Activated CD4-positive, alpha-beta T cell treated with anti-CD3 and anti-CD28 coated beads for 1 hour (primary cell): ENCODE results near the gene PSMA4.
"Not testable (repeated sequence)": the region's sequence is repeated elsewhere in the genome, so short reads cannot be mapped to it uniquely, and the experiment has no call there.

Experiments used
- DNase-seq: peaks from one replicate; pipeline ENCODE4 v3.0.0-alpha.2; 2020

Gene PSMA4

GRCh38 chr15:78540141-78540870, at the start of gene PSMA4:
PSMA4 (plus strand) TSS chr15:78540444; CDS start chr15:78541928, 1,484 bp downstream.
- DNase-seq: peak; percentile 93

DNA sequence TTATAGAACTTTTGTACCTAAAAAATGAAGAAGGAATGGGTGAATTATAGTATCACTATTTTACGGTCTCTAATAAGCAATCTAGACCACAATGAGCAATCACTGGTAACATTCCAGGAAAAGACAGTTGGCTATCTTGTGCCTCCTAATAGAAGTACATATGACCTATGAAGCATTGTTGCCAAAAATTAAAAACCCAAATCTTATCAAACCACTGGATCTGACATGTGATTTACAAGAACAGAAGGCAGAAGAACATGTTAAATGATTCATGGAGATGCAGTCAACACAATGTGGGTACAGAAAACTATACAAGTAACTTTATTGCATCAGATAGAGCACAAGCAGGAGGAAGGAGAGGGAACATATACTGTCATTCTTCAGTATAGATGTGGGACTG, 47.4 kb upstream of the PSMA4 start:
- no peak for DNase-seq

DNA sequence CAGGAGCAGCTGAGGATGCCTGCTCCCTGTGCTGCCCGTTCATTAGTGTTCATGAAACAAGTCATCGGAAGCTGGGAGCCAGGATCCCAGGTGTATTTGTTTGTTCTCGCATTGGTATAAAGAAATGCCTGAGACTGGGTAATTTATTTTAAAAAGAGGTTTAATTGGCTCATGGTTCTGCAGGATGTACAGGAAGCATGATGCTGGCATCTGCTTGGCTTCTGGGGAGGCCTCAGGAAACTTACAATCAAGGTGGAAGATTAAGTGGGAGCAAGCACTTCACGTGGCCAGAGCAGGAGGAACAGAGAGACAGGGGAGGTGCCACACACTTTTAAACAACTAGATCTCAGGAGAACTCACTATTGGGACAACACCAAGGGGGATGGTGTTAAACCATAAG, 38.4 kb upstream of the PSMA4 start:
- DNase-seq: no peak

DNA sequence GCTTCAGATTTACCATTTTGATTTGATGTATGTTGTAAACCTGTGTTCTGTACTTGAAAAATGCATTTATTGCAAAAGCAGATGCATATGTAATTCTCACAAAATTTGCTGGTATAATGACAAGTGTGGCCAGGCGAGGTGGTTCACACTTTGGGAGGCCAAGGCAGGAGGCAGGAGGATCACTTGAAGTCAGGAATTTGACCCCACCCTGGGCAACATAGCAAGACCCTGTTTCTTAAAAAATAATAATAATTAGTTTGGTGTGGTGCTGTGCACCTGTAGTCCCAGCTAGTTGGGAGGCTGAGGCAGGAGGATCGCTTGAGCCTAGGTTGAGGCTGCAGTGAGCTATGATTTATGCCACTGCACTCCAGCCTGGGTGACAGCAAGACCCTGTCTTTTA, 37.6 kb upstream of the PSMA4 start:
- no peak for DNase-seq

- DNase-seq: peak; percentile 51
Observed at GRCh38 chr15:78506971-78507830, 33.0 kb upstream of the PSMA4 start, which contains the start of gene HYKK. HYKK (plus strand) TSS chr15:78507577; CDS start chr15:78513089, 5,512 bp downstream.

DNA sequence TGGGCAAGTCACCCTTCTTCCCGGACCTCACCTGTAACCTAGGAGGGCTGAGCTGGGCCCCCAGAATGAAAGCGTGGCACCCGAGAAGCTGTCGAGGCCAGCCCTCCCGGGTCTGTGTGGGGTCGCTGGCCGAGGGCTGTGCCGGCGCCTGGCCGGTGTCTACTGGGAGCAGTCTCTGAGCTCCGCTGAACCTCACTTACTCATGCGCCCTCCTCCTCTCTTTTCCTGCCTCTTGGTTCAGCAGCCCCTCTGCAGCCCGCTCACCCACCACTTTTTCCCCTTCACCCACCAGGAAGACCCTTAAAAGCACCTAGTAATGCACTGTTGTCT, 32.4 kb upstream of the PSMA4 start:
- no peak for DNase-seq

DNA sequence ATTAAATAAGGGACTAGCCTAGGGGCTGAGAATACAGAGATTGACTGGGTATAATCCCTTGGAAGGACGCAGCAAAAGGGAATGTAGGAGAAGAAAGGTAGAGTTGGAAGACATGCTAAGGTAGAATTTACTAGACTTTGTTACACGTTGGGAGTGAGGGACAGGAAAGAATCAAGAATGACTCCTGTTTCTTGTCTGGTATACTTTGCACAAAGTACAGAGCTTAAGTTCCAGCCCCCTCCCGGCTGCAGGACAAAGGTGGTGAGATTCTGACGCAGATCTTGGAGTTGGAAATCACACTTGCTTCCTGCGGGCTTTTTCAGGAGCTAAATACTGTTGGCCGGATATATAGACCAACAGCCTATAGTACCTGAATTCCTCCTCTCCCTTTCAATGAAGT, 32.0 kb upstream of the PSMA4 start:
- DNase-seq: no peak

DNA sequence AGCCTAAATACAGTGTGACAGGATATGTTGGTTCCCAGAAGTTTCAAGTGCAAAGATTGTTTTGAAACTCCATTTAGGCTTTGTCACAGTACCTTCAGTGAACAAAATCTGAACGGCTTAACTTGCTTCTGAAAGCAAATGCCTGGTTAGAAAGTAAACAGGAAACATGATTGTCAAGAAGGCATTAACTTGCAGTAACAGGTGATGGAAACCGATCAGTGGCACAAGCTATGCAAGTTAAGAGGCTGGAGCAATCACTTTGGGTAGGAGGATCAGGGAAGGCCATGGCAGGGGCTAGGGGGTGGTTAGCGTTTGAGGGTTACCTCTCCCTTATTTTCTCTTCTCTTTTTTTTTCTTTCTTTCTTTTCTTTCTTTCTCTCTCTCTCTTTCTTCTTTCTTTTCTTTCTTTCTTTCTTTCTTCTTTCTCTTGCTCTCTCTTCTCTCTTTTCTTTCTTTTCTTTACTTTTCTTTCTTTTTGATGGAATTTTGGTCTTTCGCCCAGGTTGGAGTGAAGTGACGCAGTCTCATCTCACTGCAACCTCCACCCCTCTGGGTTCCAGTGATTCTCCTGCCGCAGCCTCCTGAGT, 30.4 kb upstream of the PSMA4 start:
- no peak for DNase-seq

- not testable (repeated sequence) for DNase-seq
Observed at GRCh38 chr15:78520035-78520434, 20.2 kb upstream of the PSMA4 start.

DNA sequence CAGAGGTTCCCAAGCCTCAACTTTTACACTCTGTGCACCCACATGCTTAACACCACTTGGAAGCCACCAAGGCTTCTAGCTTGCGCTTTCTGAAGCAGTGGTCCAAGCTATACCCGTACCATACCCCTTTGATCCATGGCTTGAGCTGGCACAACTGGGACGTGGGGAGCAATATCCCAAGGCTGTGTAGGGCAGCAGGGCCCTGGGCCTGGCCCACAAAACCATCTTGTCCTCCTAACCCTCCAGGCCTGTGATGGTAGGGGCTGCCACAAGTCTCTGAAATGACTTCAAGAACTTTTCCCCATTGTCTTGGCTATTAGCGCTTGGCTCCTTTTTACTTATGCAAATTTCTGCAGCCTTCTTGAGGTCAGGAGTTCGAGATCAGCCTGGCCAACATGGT, 16.0 kb upstream of the PSMA4 start:
- DNase-seq: no peak

DNA sequence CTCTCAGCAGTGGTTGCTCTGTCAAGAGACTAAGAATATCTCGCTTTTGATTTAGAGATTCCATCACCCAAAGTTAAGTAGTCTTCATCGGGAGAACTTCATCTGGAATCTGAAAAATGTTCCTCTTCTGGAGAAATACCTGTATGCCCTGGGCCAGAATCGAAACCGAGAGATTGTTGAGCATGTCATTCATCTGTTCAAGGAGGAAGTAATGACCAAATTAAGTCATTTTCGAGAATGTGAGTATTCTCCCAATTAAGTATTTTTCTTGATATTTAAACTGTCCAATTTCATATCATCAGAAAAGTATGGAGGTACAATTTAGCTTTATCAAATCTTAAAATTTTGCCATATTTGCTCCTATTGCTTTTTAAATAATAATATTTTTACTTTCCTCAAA, 12.9 kb upstream of the PSMA4 start:
- no peak for DNase-seq

DNA sequence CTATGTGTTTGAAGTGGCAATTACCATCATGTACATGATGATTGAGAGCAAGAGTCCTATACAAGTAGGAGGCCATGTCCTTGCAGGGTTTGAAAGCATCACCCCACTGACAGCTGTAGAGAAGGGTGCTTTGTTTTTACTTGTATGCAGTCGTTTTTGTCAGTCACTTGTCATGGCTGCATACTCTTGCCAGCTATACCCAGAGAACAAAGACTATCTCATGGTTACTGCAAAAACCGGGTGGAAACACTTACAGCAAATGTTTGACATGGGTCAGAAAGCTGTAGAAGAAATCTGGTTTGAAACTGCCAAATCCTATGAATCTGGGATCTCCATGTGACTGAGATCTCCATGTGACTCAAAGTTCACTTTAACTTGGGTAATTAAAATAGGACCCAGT, 6.9 kb upstream of the PSMA4 start:
- DNase-seq: no peak

GRCh38 chr15:78536134-78536533, 4.1 kb upstream of the PSMA4 start:
- no peak for DNase-seq

GRCh38 chr15:78537266-78537905, 2.9 kb upstream of the PSMA4 start:
- no peak for DNase-seq

DNA sequence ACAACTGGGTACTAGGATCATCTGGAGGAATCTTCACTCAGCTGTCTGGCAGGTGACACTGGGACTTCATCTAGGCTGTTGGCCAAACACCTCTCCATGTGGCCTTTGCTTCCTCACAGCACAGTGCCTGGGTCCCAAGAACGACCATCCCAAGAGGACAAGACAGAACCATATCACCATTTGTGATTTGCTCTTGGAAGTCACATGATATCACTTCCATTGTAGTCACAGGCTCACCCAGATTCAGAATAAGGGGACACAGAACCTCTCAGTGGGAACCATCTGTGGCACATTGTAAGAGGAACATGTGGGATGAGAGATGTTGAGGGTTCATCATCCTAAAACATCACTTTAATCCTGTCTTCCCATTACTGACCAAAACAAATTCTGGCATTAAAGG, 1.9 kb upstream of the PSMA4 start:
- DNase-seq: no peak

- DNase-seq: not testable (repeated sequence)
Observed at GRCh38 chr15:78539464-78540140, 642 bp upstream of the PSMA4 start.

DNA sequence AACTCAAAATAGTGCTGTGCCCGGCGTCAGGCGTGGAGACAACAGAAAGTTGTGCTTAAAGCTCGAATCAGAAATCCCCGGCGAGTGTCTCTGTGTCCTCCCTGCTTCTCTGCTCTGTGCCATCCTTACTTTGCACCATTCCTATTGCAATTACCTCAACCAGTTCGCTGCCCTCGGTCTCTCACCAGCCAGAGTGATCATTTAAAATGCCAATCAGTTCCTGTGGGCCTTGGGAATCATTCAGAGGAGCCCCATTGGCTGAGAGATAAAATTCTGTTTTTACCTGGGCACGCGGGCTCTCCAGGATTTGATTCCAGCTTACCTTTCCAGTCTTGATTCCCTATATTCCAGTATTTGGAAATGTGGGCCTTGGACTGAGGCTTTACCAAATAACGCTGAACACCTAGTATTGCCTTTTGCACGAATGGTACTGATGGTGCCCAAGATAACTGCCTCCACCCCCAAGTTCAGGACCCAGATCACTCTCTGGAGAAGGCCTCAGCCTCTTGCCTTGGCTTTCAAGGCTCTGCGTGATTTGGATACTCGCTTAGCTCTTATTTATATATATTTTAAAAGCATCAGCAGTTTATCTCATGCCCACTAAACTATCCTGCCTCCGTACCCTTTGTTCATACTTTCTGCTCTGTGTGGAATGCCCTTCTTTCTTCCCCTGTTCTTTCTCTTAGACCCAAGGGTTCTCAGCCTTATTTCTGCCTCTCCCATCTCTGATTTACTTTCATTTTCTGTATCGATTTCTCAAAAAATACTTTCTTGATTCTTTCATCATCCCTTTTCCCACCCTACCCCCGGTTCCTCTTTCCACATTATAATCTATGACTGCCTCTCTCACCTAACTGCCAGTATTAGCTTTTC, 863 bp downstream of the PSMA4 start:
- DNase-seq: no peak

DNA sequence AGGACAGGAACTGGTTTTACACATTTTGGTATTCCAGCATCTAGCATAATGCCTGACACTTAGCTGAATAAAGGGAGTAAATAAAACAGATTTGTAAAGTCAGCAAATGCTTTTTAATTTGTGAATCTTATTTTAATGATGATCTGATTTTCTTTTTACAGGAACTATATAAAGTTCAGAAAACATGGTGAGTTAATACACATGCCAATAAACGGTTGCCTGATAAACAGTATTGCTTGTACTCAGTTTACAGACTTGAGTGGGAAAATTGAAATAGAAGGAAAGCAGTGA, 1.4 kb downstream of the PSMA4 start:
- no peak for DNase-seq

- DNase-seq: no peak
Observed at GRCh38 chr15:78542647-78543046, 2.4 kb downstream of the PSMA4 start.

- no peak for DNase-seq
Observed at GRCh38 chr15:78550194-78550593, 9.9 kb downstream of the PSMA4 start.

DNA sequence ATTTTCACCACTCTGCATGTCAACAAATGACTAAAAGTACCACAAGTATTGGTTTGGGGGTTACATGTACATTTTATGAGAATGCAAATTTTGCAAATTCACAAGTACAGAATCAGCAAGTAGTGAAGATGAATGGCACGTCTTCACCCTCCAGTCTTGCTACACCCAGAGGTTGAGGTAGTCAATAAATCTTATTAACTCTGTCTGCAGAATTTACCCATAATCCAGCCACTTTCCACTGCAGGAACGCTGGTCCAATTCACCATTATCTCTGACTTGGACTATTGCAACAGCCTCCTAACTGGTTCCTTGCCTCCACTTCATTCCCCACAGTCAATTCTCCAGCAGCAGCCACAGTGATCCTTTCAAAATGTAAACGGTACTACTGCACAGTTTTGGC, 10.6 kb downstream of the PSMA4 start:
- DNase-seq: no peak

GRCh38 chr15:78551902-78552301, 11.7 kb downstream of the PSMA4 start:
- DNase-seq: no peak
